Duodenal mucosa (tissue), 2 donors: ENCODE data around the gene B3GALT6.
"Not testable (repeated sequence)": the region's sequence is repeated elsewhere in the genome, so short reads cannot be mapped to it uniquely, and the experiment has no call there.

ENCODE experiments used
- H3K27ac ChIP-seq: one replicate; pipeline ENCODE4 v1.7.0; 2013; ENCODE audit warnings: low read depth, low read length
- H3K27me3 ChIP-seq, 2 donors: one replicate each; pipeline ENCODE4 v1.7.0; 2013; ENCODE audit warnings: low read length in 2 of 2, control low read depth in 1 of 2; ENCODE audit not compliant: insufficient read depth in 2 of 2, control insufficient read depth in 1 of 2
- H3K36me3 ChIP-seq, 2 donors: one replicate each; pipeline ENCODE4 v1.7.0; 2013; ENCODE audit warnings: low read length in 2 of 2, control low read depth in 1 of 2; ENCODE audit not compliant: insufficient read depth in 2 of 2, control insufficient read depth in 1 of 2
- H3K4me1 ChIP-seq, 2 donors: one replicate each; pipeline ENCODE4 v1.7.0; 2013; ENCODE audit warnings: low read length in 2 of 2, control low read depth in 1 of 2; ENCODE audit not compliant: insufficient read depth in 2 of 2, control insufficient read depth in 1 of 2
- H3K4me3 ChIP-seq, 2 donors: one replicate each; pipeline ENCODE4 v1.7.0; 2013; ENCODE audit warnings: low read length in 2 of 2, low read depth in 1 of 2
- H3K9ac ChIP-seq, 2 donors: one replicate each; pipeline ENCODE4 v1.7.0; 2013; ENCODE audit warnings: low read length in 2 of 2, low read depth in 1 of 2
- H3K9me3 ChIP-seq, 2 donors: one replicate each; pipeline ENCODE4 v1.7.0; 2013; ENCODE audit warnings: low read length in 2 of 2, control low read depth in 1 of 2; ENCODE audit not compliant: control insufficient read depth in 1 of 2

The B3GALT6 gene

DNA sequence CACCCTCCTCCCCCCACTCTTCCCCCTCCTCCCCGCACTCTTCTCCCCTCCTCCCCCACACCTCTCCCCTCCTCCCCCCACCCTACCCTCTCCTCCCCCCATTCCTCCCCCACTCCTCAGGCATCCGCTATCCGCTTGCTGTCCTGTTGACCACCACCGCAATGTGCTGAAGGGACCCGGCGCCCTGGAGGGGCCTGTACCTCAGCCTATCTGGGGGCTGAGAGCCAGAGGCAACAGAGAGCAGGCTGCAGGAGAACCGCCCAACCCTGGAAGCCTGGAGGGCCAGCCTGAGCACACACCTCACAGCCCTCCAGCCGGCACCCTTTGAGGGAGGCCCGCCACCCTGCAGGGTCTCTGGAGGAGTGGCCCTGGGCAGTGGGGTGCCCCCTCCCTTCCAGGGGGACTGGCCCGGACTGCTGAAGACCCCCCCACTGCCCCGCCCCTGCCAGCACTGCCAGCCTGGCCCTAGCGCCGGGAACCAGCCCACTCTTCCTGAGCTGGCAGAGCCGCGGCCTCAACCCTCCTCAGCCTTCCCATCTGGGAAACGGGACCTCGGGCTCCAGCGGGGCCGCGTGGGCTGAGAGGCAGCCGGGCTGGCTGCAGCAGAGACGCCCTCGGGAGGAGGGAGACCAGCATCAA lies 13.3 kb downstream of the B3GALT6 start:
- no peaks in the 10 kb centered on the region for H3K9me3 ChIP-seq
- H3K4me1 ChIP-seq: no peaks in the 10 kb centered on the region
- peaks cover under 1 to 18% of the 10 kb centered on the region in 2 donors for H3K27me3 ChIP-seq
- no peak overlapping the region for H3K4me3 ChIP-seq
- no peaks in the 10 kb centered on the region for H3K36me3 ChIP-seq
- no peak overlapping the region for H3K9ac ChIP-seq
- H3K27ac ChIP-seq: no peak overlapping the region

DNA sequence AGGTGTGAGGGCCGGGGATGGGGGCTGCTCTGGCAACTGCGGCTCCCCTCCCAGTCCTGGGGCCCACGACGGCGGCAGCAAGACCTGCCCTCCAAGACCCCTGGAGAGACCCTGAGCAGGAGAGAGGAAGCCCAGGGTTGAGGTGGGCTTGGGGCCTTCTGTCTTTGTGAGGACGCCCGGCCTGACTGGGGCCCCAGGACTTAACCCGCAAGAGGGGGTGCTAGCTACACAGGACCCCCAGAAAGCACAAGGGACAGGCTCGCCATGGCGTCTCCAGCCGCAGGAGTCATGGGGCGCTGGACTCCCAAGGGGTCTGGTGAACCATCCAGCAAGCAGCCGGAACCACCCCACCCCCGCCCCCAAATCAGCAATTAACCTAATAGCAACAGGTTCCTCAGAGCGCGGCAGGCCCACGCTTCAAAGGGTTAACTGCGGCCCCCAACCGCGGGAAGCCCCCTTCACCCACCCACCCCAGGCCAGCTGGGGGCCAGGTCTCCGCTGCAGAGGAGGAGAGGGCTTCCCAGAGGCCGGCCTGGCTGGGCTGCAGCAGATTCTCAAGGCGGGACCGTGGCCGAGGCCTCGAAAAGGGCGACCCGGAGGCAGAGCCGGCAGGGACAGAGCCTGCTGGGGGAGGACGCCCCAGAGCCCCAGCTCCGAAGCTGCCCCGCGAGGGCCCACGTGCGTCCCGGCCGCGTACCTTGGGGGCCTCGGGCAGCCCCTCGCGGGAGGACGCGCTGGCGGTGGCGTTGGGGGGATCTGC lies 14.0 kb downstream of the B3GALT6 start:
- Histone ChIP-seq H3K4me3 (no peak overlapping the region), H3K9ac (no peak overlapping the region), H3K36me3 (no peaks in the 10 kb centered on the region), H3K9me3 (no peaks in the 10 kb centered on the region), H3K27ac (no peak overlapping the region), H3K27me3 (peaks cover 0 to 18% of the 10 kb centered on the region in 2 donors), H3K4me1 (peaks cover 0 to 3% of the 10 kb centered on the region in 2 donors)

DNA sequence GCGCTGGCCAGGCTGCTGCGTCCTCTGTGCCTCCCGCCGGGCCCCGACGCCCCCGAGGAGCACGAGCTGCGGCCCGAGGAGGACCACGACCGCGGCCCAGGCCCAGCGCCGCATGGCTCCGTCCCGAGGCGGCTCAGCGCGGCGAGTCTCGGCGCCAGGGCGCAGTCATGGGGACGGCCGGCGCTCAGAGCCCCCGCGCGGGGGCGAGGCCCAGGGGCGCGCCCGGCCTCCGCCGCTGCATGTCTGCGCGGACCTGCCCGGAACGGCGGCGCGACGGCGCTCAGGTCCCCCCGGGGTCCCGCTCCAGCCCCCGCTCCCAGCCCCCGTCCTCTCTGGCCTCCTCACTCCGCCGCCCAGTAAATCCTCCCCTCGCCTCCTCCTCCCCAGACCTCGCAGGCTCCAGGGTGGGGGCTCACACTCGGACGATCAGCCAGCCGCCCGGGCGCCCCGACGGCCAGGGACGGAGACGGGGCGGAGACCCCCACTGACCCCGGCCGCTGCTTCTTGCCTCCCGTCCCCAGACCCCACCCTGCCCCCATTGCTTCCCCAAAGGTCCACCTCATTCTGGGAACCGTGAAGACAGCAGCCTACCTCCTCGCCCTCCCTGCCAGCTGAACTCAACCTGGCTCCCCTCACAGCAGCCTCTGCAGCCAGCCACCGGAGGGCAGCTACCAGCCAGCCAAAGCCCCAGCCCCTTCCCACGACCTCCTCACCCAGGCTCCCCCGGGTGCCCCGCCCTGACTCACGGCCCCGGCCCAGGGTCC lies 14.7 kb downstream of the B3GALT6 start, which contains the start of gene C1QTNF12:
Gene C1QTNF12 (minus strand): TSS at position 146 of the 764 bp plus-strand sequence. CDS start 32 bp downstream, at position 114.
- no peak within 1 kb of the TSS for H3K4me3 ChIP-seq
- H3K27ac ChIP-seq: no peak within 1 kb of the TSS
- H3K27me3 ChIP-seq: peaks cover 0 to 18% of the 10 kb centered on the region in 2 donors
- H3K36me3 ChIP-seq: no peaks in the 10 kb centered on the region
- peaks cover 0 to 3% of the 10 kb centered on the region in 2 donors for H3K4me1 ChIP-seq
- no peak within 1 kb of the TSS for H3K9ac ChIP-seq
- no peaks in the 10 kb centered on the region for H3K9me3 ChIP-seq

DNA sequence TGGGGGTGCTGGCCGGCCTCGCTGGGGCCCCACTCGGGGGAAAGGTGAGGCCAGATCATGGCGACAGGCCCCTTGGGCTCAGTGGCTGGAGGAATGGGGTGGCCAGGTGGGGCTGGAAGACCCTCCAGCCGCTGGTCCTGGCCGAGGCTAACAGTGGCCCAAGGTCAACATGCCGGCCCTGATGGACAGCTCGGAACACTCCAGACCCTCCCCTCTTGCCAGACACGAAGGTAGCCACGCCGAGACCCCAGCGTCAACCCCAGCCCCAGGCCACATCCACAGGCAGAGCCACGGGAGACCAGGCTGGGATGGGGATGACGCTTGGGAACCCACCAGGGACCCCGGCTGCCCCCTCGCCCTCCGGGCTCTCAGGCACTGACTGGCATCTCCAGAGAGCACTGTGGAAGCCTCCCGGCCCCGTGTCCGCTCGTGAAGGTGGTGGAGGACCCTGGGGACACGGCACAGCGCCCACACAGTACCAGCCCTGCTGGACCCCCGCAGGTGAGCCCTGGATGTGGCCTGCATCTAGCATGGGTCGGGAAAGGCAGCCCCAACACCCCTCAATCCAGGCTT lies 15.4 kb downstream of the B3GALT6 start:
- Histone ChIP-seq H3K4me3 (no peak overlapping the region), H3K27me3 (peaks cover 0 to 18% of the 10 kb centered on the region in 2 donors), H3K36me3 (peaks cover under 1% of the 10 kb centered on the region in 2 donors), H3K27ac (no peak overlapping the region), H3K9me3 (no peaks in the 10 kb centered on the region), H3K9ac (no peak overlapping the region), H3K4me1 (peaks cover 0 to 3% of the 10 kb centered on the region in 2 donors)

DNA sequence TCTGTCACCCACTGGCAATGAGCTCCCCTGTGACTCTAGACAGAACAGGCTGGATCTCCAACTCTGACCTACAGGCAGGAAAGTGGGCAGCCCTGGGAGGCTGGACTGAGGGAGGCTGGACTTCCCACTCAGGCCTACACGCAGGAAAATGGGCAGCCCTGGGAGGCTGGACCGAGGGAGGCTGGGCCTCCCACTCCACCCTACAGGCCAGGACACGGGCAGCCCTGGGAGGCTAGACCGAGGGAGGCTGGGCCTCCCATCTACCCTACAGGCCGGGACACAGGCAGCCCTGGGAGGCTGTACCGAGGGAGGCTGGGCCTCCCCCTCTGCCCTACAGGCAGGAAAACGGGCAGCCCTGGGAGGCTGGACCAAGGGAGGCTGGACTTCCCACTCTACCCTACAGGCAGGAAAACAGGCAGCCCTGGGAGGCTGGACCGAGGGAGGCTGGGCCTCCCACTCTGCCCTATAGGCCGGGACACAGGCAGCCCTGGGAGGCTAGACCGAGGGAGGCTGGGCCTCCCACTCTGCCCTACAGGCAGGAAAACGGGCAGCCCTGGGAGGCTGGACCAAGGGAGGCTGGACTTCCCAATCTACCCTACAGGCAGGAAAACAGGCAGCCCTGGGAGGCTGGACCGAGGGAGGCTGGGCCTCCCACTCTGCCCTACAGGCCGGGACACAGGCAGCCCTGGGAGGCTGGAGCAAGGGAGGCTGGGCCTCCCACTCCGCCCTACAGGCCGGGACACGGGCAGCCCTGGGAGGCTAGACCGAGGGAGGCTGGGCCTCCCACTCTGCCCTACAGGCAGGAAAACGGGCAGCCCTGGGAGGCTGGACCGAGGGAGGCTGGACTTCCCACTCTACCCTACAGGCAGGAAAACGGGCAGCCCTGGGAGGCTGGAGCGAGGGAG lies 16.2 kb downstream of the B3GALT6 start:
- H3K36me3 ChIP-seq, H3K9ac ChIP-seq, H3K27ac ChIP-seq, H3K9me3 ChIP-seq, H3K4me1 ChIP-seq, H3K4me3 ChIP-seq: not testable (repeated sequence)
- H3K27me3 ChIP-seq: peaks cover 0 to 18% of the 10 kb centered on the region in 2 donors

DNA sequence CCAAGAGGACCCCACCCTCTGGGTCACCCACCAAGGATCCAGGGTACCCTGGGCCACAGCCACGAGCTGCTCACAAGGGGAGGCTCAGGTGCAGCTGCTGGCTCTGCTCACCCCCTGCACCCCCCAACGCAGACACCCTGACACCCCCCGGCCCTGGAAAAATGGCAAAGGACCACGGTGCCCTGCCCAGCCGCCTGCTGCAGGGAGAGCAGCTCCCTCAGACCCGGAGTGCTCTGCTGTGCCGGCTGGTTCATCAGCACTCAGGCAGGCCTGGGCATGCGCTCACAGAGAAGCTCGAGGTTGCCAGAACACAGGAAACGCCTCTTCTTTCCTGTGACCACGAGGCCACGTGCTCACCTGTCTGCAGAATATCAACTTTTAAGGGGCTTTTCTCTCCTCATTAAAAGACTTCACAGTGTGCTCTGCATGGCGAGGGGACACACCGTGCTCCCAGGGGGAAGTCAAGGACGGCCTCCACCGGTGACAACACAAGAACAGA lies 18.8 kb downstream of the B3GALT6 start:
- peaks cover 16 to 27% of the 10 kb centered on the region in 2 donors for H3K36me3 ChIP-seq
- H3K9me3 ChIP-seq: no peaks in the 10 kb centered on the region
- peaks cover 0 to 3% of the 10 kb centered on the region in 2 donors for H3K4me1 ChIP-seq
- peaks cover 0 to 13% of the 10 kb centered on the region in 2 donors for H3K27me3 ChIP-seq
- H3K9ac ChIP-seq: no peak overlapping the region
- no peak overlapping the region for H3K27ac ChIP-seq
- H3K4me3 ChIP-seq: no peak overlapping the region

GRCh38 chr1:1253314-1253713 lies 21.3 kb downstream of the B3GALT6 start:
- H3K4me3 ChIP-seq: no peak overlapping the region
- no peak overlapping the region for H3K9ac ChIP-seq
- H3K27me3 ChIP-seq: no peaks in the 10 kb centered on the region
- peaks cover 0 to 3% of the 10 kb centered on the region in 2 donors for H3K4me1 ChIP-seq
- no peak overlapping the region for H3K27ac ChIP-seq
- H3K9me3 ChIP-seq: no peaks in the 10 kb centered on the region
- peaks cover 16 to 42% of the 10 kb centered on the region in 2 donors for H3K36me3 ChIP-seq

- Histone ChIP-seq H3K9ac (no peak overlapping the region), H3K4me3 (no peak overlapping the region), H3K36me3 (peaks cover 20 to 50% of the 10 kb centered on the region in 2 donors), H3K9me3 (no peaks in the 10 kb centered on the region), H3K27ac (no peak overlapping the region), H3K27me3 (no peaks in the 10 kb centered on the region), H3K4me1 (peaks cover 0 to 7% of the 10 kb centered on the region in 2 donors)
Measured at GRCh38 chr1:1253972-1254666, 22.1 kb downstream of the B3GALT6 start.

DNA sequence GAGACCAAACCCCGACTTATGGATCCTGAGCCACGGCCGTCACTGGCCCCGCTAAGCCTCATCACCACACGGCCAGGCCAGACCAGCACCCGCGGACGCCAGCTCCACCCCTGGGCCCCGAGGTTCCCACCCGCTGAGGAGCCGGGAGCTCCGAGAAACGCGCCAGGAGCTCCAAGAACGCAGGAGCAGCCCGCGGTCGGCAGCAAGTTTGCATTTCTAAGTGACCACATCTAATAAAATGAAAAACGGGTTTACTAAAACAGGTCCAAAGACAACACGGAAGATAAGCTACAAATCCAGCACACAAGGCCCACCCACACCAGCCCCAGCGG lies 22.6 kb downstream of the B3GALT6 start:
- Histone ChIP-seq H3K36me3 (peaks cover 23 to 54% of the 10 kb centered on the region in 2 donors), H3K4me3 (no peak overlapping the region), H3K4me1 (peaks cover 0 to 7% of the 10 kb centered on the region in 2 donors), H3K27me3 (no peaks in the 10 kb centered on the region), H3K27ac (no peak overlapping the region), H3K9ac (no peak overlapping the region), H3K9me3 (no peaks in the 10 kb centered on the region)
